Measurements from ENCODE around the gene MAVS. TPM values are rescaled to one million over a fixed set of nuclear protein-coding genes. Genes with fewer than 3 reads are reported as not detected.
"Not testable (repeated sequence)": the region's sequence is repeated elsewhere in the genome, so short reads cannot be mapped to it uniquely, and the experiment has no call there.

The MAVS gene
- polyA plus RNA-seq, 4 donors = 18.8 to 32.2 (median 27.3) TPM

- DNase-seq (ENCODE audit: low read depth in 4 of 4, low spot score in 3 of 4) = no peak
Observed at GRCh38 chr20:3904857-3905256, 58.2 kb downstream of the MAVS start.

- not testable (repeated sequence) for DNase-seq (ENCODE audit: low read depth in 4 of 4, low spot score in 3 of 4)
Observed at GRCh38 chr20:3906744-3907721, 60.4 kb downstream of the MAVS start.

- DNase-seq (ENCODE audit: low read depth in 4 of 4, low spot score in 3 of 4) = no peak
Observed at GRCh38 chr20:3908667-3909066, 62.0 kb downstream of the MAVS start.

GRCh38 chr20:3909952-3910366 lies 63.3 kb downstream of the MAVS start:
- DNase-seq (ENCODE audit: low read depth in 4 of 4, low spot score in 3 of 4) = no peak

- DNase-seq (ENCODE audit: low read depth in 4 of 4, low spot score in 3 of 4) = no peak
Observed at GRCh38 chr20:3910853-3911252, 64.2 kb downstream of the MAVS start.

- no peak for DNase-seq (ENCODE audit: low read depth in 4 of 4, low spot score in 3 of 4)
Observed at GRCh38 chr20:3911956-3912355, 65.3 kb downstream of the MAVS start.

- DNase-seq (ENCODE audit: low read depth in 4 of 4, low spot score in 3 of 4) = no peak
Observed at GRCh38 chr20:3914446-3914845, 67.8 kb downstream of the MAVS start.

- DNase-seq (ENCODE audit: low read depth in 4 of 4, low spot score in 3 of 4) = no peak
Observed at GRCh38 chr20:3915691-3916090, 69.1 kb downstream of the MAVS start.

- DNase-seq (ENCODE audit: low read depth in 4 of 4, low spot score in 3 of 4) = no peak
Observed at GRCh38 chr20:3916364-3916763, 69.7 kb downstream of the MAVS start.

- DNase-seq (ENCODE audit: low read depth in 4 of 4, low spot score in 3 of 4) = no peak
Observed at GRCh38 chr20:3919352-3919751, 72.7 kb downstream of the MAVS start.

GRCh38 chr20:3922223-3922982 lies 75.8 kb downstream of the MAVS start:
- DNase-seq (ENCODE audit: low read depth in 4 of 4, low spot score in 3 of 4) = no peak

GRCh38 chr20:3922983-3923339 lies 76.3 kb downstream of the MAVS start:
- no peak for DNase-seq (ENCODE audit: low read depth in 4 of 4, low spot score in 3 of 4)

- no peak for DNase-seq (ENCODE audit: low read depth in 4 of 4, low spot score in 3 of 4)
Observed at GRCh38 chr20:3923818-3924217, 77.2 kb downstream of the MAVS start.

- no peak for DNase-seq (ENCODE audit: low read depth in 4 of 4, low spot score in 3 of 4)
Observed at GRCh38 chr20:3924304-3925112, 77.9 kb downstream of the MAVS start.

GRCh38 chr20:3925113-3925695 lies 78.6 kb downstream of the MAVS start:
- DNase-seq (ENCODE audit: low read depth in 4 of 4, low spot score in 3 of 4) = no peak

Other genes with a start within 250 kb of the MAVS start
- under 1 TPM in 2 of 4 donors, not detected in 2; 0.16 to 0.24 TPM for gene GFRA4, start 183.4 kb upstream of the MAVS start, polyA plus RNA-seq (ENCODE audit: insufficient read length in 4 of 4)
- gene ADAM33, start 164.8 kb upstream of the MAVS start, polyA plus RNA-seq (ENCODE audit: insufficient read length in 4 of 4) = 10 to 100 TPM in 3 of 4 donors, 1 to 10 TPM in 1; 7.3 to 77.0 (median 13.6) TPM
- gene SIGLEC1, start 134.2 kb upstream of the MAVS start, polyA plus RNA-seq (ENCODE audit: insufficient read length in 4 of 4) = 1 to 10 TPM in 2 of 4 donors, under 1 TPM in 2; 0.73 to 5.8 (median 0.98) TPM
- gene HSPA12B, start 114.1 kb upstream of the MAVS start, polyA plus RNA-seq (ENCODE audit: insufficient read length in 4 of 4) = 10 to 100 TPM; 13.5 to 37.2 (median 15.2) TPM
- gene ADISSP, start 79.1 kb upstream of the MAVS start, polyA plus RNA-seq (ENCODE audit: insufficient read length in 4 of 4) = 10 to 100 TPM; 19.7 to 30.0 (median 25.0) TPM
- gene SPEF1, start 65.4 kb upstream of the MAVS start, polyA plus RNA-seq (ENCODE audit: insufficient read length in 4 of 4) = 1 to 10 TPM in 3 of 4 donors, not detected in 1; 1.3 to 2.5 (median 1.7) TPM
- gene CENPB, start 60.1 kb upstream of the MAVS start, polyA plus RNA-seq (ENCODE audit: insufficient read length in 4 of 4) = 10 to 100 TPM; 34.0 to 47.8 (median 42.3) TPM
- gene CDC25B, start 50.5 kb upstream of the MAVS start, polyA plus RNA-seq (ENCODE audit: insufficient read length in 4 of 4) = 10 to 100 TPM; 31.2 to 42.9 (median 39.7) TPM
- gene AP5S1, start 26.3 kb upstream of the MAVS start, polyA plus RNA-seq (ENCODE audit: insufficient read length in 4 of 4) = 10 to 100 TPM in 2 of 4 donors, 1 to 10 TPM in 2; 7.9 to 12.2 (median 10.0) TPM
- 10 to 100 TPM; 24.9 to 39.8 (median 33.6) TPM for gene PANK2, start 42.6 kb downstream of the MAVS start, polyA plus RNA-seq (ENCODE audit: insufficient read length in 4 of 4)
- 10 to 100 TPM; 21.4 to 38.5 (median 23.2) TPM for gene RNF24, start 168.7 kb downstream of the MAVS start, polyA plus RNA-seq (ENCODE audit: insufficient read length in 4 of 4)